Activated naive CD4-positive, alpha-beta T cell treated with anti-CD3 and anti-CD28 coated beads, Interleukin-2, amount 50 U/mL, for 16 hours (primary cell): ENCODE results near the gene ICOSLG.
A peak's percentile ranks its signal among the peaks of the same experiment; 100 is the strongest.
"Not testable (repeated sequence)": the region's sequence is repeated elsewhere in the genome, so short reads cannot be mapped to it uniquely, and the experiment has no call there.

Experiments used
- DNase-seq: peaks from one replicate; pipeline ENCODE4 v3.0.0-alpha.2; 2020

The ICOSLG gene

DNA sequence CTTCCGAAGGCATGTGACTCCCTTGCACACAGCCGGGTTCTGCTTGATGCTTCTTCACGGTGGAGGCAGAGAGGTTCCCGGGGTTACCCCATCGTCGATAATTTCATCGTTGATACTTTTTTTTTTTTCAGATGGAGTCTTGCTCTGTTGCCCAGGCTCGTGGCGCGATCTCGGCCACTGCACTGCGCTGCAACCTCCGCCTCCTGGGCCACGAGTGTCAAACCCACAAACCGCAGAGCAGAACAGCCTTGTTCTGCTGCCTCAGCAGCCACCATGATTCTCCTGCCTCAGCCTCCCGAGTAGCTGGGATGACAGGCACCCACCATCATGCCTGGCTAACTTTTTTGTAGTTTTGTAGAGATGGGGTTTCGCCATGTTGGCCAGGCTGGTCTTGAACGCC, 20.1 kb downstream of the ICOSLG start:
- not testable (repeated sequence) for DNase-seq

DNA sequence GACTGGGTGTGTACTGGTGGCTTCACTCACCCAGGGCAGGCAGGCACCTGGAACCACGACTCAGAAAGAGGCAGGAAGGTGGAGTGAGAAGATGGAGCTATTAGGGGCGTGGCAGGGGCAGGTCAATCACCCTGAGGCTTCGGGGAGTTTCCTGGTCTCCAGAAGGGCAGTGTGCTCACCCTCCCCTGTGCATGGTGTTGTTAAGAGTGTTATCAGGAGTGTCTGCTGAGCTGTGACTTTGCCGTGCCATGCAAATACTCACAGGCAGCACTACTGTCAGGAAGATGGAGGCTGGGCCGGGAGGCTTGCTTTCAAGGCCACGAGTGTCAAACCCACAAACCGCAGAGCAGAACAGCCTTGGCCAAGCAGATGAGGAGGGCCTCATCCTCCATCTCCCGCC, 22.3 kb downstream of the ICOSLG start:
- not testable (repeated sequence) for DNase-seq

DNA sequence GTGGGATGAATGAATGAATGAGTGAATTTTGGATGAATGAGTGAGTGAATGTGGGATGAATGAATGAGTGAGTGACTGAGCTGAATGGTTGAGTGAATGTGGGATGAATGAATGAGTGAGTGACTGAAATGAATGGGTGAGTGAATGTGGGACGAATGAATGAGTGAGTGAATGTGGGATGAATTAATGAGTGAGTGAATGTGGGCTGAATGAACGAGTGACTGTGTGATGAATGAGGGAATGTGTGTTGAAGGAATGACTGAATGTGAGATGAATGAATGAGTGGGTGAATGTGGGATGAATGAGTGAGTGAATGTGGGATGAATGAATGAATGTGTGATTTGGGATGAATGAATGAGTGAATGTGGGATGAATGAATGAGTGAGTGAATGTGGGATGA, 28.8 kb downstream of the ICOSLG start:
- DNase-seq: not testable (repeated sequence)

DNA sequence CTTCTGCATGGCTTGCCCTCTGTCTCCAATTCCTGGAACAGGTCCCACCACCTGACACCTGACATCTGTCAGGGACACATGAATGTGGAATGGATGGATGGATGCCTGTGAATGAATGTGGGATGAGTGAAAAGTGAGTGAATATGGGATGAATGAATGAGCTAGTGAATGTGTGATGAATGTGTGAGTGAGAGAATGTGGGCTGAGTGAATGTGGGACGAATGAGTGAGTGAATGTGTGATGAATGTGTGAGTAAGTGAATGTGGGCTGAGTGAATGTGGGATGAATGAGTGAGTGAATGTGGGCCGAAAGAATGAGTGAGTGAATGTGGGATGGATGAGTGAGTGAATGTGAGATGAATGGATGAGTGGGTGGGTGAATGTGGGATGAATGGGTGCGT, 29.2 kb downstream of the ICOSLG start:
- DNase-seq: not testable (repeated sequence)

DNA sequence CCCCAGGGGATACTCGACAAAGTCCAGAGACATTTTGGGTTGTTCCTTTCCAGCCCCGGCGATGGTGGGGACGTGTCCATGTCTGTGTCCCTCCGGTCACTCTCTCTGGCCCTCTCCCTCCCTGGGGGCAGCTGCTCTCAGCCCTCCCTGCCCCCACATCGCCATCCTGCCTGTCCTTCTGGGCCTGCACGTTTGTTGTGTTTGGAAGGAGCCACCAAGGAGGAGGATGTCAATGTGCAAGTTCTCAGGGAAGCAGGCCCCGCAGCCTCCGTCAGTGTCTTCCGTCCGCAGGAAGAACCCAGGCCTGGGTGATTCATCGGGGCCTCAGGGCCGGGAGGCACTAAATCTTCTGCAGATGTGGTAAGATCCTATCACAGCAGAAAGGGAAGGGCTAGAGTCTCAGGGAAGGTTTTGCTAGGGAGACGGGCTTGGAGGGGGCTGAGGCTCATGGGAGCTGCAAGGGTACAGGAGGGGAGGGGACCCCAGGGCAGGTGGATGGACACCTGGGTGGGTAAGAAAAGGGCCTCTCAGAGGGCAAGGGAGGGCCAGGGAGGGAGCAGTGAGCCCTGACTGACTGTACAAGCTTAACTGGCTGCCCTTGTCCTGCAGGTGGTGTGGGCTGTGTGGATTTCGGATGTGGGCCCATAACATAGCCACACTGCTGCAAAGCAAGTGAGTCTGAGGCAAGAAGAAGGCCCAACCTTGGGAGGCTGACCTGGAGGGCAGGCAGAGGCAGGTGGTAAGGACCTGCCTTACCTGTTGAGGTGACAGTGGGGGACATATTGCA, 32.7 kb downstream of the ICOSLG start:
- not testable (repeated sequence) for DNase-seq

DNA sequence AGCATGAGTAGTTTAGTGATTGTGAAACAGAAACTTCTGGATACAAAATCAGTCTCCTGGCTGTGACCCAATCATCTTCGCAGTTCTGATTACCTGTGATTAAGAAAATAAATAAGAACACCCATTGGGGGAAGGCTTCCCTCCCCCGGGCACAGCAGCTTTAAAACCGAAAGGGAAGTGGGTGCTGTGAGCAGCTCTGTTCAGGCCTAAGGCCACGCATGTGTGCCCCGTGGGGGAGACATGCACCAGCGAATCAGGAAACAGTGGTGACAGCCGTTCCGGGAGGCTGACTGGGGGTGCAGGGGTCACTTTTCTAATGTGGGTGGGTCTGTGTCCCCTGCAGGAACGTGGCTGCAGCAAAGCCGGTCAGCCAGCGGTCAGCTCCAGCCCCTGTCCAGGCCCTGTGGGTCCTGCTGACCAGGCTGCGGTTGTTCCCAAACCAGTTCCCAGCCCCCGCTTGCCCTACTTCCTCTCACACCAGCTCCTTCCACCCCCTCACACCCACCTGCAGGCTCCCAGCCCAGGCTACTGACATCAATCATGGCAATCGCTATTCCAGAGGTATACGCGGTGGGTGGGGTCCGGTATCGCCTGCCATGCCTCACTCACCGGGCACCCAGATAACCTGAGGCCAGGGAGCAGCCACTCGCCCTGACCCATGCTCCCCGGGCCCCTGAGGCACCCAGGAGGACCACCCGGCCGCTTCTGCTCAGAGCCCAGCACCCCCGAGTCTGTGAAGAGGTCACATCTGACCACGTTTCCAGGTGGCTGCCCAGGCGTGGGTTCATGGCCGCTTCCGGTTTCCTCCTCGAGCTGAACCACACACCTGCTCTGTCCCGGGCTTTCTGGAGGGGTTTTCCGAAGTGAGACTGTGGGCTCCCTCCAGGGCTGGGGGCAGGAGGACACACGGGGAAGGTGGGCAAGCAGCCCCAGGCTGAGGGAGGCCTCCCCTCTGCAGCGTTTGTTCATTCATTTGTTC, 33.8 kb downstream of the ICOSLG start:
- DNase-seq: not testable (repeated sequence)

DNA sequence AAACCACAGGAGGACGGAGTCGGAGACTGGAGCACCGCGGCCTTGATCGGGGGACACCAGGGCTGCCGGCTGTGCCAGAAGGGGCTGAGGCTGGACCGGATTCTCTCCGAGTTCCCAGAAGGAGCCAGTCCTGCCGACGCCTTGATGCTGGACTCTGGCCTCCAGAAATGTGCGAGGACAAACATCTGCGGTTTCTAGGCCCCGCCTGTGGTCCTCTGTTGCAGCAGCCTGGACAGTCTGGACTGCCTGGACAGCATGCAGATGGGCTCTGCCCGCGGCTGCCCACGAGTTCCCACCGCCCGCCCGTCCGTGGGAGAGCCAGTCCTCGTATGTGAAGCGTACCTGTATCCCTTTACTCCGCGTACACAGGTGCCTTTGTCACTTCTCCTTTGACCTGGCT, 34.6 kb downstream of the ICOSLG start:
- not testable (repeated sequence) for DNase-seq

DNA sequence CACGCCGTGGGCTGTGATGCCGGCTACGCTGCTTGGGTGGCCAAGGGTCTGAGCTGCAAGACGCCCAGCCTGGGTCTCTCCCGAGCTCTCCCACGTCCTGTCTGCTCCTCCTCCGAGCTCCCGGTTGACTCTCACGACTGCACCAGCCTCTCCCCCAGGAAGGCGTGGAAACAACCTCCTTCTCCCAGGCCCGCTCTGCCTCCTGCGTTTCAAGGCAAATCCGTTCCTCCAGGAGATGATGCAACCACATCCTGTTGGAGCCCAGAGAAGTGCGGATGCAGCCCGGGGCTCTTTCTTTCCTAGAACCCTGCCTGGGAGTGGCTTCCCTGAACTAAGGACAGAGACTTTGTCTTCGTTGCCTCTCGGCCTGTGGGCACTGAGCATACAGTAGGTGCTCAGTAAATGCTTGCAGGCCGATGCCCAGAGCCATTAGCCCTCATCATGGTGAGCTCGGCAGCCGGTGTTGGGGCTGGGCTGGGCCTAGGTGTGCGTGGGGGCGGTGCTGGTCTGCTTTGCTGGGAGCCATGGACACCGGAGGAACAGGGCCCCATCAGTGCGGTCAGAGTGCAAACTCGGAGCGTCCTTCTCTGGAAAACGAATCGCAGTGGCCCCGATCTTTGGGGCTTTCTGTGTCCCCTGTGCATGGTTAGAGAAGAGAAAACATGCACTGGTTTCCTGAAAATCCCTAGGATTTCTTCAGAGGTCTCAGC, 38.0 kb downstream of the ICOSLG start:
- not testable (repeated sequence) for DNase-seq

DNA sequence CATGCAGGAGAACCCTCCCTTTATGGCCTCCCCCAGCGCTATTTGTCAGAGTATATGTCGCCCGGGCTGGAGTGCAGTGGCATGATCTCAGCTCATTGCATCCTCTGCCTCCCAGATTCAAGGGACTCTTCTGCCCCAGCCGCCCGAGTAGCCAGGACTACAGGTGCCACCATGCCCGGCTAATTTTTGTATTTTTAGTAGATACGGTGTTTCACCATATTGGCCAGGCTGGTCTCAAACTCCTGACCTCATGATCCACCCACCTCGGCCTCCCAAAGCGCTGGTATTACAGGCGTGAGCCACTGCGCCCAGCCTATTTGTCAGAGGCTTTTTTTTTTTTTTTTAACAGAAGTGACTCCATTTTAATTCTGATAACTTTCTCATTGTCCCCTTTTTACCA, 40.7 kb downstream of the ICOSLG start:
- not testable (repeated sequence) for DNase-seq

DNA sequence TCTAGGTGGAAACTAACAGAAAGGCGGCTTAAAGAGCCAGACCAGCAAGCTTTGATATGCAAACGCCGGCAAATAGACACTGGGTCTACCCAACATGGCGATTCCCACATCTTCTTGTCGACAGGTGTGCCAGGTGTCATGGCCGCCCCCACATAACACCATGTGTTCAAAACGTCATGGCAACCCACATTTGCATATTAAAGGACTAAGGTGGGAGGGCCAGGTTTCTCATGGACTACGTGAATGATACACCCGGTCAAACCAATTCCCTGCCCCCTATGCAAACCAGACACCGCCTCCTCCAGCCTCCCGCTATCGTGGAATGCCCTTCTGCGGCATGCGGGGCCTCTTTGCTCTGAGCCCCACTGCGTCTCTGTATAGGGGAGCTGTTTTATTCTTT, 41.3 kb downstream of the ICOSLG start:
- DNase-seq: no peak

DNA sequence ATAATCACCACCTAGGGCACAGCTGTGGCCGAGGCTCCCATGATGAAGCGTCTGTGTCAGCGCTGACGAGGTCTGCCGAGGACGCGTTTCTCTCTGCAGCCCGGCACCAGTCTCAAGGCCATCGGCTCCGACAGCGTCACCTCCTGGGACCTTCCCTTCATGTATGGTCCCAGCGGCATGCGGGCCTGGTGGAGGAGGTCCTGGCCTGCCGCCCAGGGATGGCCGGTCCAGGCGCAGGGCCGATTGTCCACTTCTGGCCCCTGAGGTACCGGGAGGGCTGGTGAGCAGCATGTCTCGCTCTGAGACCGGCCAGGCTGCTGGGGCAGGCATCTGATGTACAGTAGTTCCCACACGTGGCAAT, 43.6 kb downstream of the ICOSLG start:
- not testable (repeated sequence) for DNase-seq

DNA sequence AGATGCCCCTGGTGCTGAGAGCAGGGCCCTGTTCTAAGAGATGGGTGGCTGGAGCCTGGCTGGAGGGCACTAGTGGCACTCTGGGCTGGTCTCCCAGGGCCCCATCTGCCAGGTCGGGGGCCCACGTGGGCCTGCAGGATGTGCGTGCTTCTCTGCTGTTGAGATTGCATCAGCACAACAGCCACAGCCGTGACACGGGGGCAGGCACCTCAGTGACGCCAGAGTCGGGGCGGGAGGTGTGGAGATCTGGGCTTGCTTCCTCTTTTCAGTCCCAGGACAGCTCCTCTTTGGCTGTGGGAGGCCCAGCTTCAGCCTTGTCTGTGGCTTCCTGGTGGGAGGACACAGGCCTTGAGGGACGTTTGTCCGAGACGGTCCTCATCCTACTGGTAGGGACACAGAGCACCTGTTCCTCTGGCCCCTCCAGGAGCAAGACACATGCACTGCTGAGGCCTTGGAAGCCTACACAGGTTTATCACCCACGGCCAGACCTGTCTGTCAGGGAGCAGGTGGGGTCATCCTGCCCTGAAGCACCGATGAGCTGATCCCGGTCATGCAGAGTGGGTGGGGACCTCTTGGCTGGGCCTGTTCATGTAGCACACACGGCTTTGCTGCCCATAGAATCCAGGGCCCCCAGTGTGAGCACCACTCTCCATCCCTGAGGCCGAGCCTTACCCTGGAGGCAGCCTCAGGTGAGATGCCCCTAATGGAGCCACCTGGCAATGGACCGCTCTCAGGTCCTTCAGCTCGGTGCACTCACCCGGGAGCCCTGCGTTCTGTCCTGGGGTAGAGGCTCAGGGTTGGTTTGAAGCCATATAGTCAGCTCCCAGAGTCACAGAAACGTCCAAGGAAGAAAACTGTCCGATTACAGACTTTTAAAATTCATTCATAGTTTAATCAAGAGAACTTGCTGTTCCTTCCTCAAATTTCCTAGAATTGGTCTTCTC, 44.3 kb downstream of the ICOSLG start:
- DNase-seq: peak; percentile 71

DNA sequence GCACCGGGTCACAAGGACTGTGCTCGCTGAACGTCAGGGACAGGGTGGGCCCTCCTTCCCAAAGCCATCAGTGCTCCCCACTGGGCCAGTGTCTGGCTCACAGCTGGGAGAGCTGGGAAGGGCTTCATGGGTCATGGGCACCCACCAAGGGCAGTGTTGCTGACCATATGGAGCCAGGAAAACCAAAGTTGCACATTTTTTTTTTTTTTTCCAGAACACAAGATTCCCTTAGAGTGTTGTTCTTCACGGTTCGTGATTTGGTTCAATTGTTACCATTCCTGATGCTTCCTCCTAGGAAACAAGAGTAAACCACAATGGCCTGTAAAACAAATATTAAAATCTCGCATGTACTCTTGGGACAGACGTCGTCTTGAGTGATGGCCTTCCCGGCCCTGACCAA, 45.9 kb downstream of the ICOSLG start:
- DNase-seq: not testable (repeated sequence)

DNA sequence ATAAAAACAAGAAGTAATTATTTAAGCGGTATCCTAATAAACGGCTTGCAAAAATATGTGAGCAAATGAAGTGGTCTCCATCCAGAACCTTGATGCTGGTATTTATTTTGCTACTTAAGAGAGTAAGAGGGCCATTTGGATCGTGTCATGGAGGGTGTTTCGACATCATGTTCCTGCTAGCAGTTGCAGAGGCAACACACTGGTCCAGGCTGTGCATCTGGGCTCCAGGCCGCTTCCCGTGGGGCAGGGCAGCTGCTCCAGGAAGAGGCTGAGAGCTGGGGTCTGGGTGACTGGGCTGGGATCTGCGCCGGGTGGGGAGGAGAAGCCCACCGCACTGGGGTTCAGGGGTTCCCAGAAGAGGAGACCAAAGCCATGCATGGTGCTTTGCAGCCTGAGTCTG, 46.3 kb downstream of the ICOSLG start:
- not testable (repeated sequence) for DNase-seq

DNA sequence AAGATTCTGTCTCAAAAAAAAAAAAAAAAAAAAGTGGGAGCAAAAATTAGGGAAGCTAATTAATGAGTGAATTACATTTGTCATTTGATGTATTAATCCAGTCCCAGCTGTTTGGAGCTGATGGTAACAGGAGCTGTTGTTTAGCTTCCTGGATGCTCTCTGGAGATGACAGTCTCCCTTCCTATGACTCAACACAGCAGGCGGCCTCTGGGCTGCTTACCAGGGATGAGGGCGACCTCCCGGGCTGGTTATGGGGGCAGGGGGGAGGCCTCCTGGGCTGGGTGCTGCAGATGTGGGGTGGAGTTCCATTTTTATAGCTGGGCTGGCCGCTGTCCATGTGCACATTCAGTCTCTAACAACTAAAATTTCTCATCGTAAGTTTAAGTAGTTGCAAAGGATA, 47.6 kb downstream of the ICOSLG start:
- DNase-seq: not testable (repeated sequence)

DNA sequence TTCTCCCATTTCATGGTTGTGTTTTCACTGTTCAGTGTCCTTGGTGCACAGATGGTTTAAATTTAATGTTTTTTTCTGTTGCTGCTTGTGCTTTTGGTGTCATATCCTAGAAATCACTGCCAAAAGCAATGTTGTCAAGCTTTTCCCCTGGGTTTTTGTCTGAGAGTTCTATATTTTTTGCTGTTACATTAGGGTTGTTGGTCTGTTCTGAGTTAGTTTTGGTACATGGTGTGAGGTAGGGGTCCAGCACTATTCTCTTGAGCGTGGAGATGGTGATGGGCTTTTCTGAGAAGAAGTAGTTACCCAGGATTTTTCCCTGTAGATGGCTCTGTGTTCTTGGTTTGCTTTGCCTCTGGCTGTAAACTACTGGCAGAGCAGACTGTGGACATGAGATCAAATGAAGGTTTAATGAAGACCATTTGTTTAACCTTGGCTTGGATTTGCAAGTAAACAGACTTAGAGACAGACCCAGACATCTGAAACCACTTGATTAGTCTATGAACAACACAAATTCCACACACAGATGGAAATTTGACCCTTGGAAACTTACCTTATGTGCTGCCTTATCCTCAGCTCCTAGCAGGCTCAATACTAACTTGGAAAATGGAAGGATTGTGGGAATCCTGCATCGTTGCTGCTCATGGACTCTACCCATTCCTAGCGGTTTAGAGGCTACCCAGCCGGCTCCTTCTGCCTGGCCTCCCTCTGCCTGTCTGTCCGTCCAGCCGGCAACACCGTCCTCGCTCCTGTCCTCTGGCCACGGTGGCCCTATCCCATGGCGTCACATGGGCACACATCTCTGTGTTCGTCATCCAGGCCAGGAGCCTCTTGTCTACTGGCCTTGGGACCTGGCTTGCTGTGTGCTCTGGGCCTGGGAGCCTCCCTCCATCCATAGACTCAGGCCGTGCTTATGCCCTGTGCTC, 50.1 kb downstream of the ICOSLG start:
- not testable (repeated sequence) for DNase-seq

DNA sequence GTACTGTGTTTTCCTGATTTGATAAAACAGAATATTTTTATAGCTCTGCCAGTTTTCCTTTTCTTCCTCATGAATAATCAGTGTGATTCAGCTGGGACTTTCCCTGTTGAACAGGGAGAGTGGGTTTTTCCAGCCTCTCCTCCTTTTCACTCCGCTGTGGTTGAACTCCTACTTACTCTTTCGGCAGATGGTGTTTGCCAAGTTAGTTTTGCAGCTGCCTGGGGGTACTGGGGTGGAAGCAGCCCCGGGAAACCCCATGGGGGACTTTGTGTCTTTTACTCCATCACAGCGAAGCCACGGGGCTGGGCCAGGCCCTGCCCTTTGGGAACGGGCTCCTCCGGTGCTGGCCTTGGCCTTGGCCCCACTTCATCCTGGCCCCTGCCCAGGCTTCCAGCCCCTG, 55.9 kb downstream of the ICOSLG start:
- DNase-seq: not testable (repeated sequence)

DNA sequence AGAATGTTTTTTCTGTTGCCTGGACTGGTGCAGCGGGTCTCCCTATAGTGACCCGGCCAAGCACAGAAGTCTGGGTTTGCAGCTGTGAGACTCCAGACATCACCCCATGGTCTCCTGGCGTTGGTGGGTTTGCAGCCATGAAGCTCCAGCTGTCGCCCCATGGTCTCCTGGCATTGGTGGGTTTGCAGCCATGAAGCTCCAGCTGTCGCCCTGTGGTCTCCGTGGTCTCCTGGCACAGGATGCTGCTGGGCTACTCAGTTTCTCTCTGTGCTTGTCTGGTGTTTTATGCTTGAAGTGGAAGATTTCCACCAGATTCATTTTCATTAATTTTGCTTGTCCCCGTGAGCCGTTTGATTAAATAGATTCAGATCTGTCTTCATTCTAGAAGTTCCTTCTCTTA, 58.5 kb downstream of the ICOSLG start:
- not testable (repeated sequence) for DNase-seq

DNA sequence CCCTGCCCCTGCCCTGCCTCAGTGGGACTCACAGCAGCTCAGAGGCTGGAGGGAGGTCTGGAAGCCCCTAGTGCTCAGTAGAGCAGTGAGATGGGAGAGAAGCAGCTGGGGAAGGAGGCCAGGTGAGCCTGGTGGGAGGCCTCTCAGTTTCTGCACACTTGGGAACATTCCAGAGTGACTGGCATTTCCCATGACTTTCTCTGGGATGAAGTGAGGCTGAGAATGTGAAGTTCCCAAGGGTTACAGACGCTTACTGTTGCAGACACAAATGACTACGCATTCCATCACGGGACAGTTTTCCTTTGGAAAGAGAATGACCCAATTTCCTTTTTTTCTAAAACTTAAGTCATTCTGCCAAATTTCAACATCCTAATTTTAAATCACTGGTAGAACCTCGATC, 59.2 kb downstream of the ICOSLG start:
- DNase-seq: not testable (repeated sequence)

DNA sequence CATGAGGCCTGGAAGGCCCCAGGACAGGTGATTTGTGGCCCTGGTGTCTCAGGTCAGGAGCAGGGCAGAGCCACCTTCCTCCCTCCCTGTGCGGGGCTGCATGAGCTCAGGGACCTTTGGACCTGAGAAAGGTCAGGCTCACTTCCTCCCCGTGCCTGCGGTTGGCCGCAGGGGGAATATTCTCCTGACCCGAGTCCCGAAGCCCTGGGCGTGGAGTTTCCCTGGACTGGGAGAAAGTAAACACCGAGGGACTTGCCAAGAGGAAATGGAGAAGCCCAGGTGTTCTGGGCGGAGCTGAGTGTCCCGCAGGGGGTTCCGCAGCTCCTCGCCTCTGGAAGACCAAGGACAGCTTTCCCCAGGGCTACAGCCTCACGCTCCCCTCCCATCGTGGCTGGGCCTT, 64.6 kb downstream of the ICOSLG start:
- DNase-seq: not testable (repeated sequence)

DNA sequence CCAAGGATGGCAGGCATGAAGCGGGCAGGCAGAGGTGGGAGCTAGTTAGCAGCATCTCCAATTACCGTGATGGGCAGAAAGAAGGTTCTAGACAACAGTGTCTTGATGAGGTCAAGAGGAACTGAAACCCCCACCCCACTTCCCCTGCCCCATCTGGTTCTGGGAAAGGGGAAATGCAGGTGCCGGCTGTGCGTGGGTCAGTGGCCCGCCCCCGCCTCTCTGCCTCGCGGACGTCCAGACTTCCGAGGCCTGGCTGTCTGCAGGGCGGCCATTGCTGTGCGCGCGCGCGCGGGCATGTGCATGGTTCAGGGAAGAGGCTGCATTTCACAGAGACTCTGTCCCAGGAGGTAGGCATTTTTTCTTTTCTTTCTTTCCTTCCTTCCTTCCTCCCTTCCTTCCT, 65.6 kb downstream of the ICOSLG start:
- DNase-seq: not testable (repeated sequence)
